ENCODE results near the gene EFNA3.

Gene EFNA3, protein sequence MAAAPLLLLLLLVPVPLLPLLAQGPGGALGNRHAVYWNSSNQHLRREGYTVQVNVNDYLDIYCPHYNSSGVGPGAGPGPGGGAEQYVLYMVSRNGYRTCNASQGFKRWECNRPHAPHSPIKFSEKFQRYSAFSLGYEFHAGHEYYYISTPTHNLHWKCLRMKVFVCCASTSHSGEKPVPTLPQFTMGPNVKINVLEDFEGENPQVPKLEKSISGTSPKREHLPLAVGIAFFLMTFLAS

GRCh38 chr1:155078469-155079209 lies at the start of gene EFNA3:
Gene EFNA3, plus strand, starts transcription at chr1:155078837. Its CDS starts 105 bp downstream, at chr1:155078942.
- peak; percentile 28 for DNase-seq

DNA sequence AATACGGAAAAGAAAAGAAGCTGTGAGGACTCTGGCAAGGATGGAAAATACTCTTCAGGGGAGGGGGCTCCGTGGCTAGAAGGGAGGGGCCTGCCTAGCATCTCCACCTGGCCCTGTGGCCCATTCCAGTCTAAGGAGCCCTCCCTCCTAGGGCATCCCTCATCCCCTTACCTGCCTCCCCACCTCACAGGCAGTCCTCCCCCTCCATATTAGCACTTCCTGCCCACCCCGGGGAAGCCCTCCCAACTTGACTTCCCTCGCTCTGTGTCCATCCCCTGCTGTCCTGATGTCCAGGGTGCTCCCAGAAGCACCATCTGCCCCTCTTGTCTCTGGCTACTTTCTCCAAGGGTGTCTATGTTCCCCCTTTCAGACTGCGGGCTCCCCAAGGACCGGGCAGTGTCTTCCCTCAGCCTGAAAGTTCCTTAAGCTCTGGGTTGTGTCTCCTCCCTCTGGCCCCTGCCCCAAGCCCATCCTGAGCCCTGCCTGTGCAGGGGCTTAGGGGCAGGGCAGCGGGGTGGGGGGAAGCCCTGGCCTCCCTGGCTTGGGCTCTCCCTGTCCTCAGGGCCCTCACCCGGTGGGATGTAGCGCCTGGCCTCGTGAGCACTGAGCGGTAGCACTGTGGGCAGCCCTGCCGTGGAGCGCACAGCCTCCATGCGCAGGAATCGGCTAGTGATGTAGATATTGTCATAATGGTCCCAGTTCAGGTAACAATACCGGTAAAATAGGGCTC lies 49.0 kb upstream of the EFNA3 start:
- no peak for DNase-seq

DNA sequence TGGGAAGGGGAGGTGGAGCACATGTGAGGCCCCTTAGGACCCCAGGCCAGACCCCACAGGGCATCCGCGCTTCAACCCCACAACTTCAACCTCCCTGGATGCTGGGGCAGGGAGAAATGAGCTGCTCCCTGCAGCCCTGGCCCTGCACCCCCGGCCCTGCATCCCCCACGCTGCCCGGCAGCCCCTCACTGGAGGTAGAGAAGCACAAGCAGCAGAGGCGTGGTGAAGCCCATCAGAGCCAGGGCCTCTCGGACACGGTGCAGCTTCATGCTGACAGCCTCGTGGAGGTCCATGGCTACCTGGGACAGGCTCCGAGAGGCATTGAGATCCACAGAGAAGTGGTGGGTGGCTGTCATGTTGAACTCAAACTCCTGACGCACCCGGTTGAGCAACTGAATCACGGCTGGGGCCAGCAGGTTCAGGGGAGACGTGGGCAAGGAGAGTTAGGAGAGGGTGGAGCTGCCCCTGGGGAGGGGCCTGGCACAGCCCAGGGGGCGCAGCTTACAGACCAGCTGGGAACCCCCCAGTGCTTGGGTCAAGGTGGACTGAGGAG lies 48.3 kb upstream of the EFNA3 start:
- DNase-seq: no peak

DNA sequence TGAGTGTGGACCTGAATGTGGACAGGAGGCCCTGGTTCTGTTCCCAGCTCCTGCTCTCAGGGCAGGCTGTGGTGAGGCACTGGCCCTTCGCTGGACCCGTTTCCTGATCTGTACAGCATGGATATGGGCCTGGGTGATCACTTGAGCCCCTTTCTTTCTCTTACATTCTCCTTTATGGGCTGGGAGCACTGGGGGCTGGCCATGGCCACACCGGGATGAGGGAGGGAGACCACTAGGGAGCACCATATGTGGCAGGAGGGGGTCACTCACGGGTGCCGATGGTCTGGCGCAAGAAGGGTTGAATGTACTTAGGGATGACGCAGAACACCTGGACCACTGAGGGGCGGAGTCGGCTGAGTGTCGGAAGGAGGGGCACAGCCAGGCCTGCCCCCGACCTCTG lies 47.7 kb upstream of the EFNA3 start:
- DNase-seq: no peak

DNA sequence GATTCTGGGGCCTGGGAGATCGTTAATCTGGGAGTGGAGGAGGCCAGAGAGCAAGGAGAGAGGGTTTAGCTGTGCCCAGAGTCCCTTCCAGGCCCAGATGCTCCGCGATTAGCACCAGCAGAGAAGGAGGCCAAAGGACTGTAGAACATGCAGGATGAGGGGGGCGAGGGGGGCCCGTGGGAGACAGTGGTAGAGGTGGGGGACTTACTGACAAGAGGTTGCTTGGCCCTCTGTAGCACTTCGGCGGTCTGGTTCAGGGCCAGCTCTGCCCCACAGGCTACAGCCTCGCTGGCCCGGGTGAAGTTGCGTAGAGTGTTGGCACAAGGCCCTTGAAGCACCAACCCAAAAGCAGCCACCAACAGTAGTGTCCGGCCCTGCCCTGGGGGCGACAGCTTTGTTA lies 45.8 kb upstream of the EFNA3 start:
- no peak for DNase-seq

DNA sequence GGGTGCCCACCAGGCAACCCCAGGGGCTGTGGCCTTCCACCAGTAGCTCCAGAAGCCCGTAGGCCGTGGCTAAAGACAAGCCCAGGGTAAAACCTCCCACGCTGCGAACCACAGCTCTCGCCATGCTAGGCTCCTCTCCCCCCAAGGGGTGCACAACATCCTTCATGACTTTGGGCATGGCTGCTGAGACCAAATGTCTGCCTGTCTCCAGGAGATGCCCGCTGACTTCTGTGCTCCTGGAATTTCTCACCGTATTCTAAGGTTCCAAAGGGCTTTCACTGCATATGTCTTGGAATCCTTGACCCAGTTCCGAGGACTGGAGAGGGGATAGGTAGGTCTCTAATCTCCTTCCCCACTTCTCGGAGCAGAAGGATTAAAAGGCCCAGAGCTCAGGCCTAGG lies 45.1 kb upstream of the EFNA3 start, which contains the start of the genes DCST1 and DCST2:
TSS of gene DCST1 (plus strand) at position 301 of the 400 bp plus-strand sequence. CDS start 213 bp downstream, outside the sequence.
TSS of gene DCST2 (minus strand) at position 258 of the 400 bp plus-strand sequence. CDS start at position 178, 80 bp downstream.
- DNase-seq: no peak

- DNase-seq: no peak
These were observed 44.1 kb upstream of the EFNA3 start for GRCh38 chr1:155034318-155035208.

DNA sequence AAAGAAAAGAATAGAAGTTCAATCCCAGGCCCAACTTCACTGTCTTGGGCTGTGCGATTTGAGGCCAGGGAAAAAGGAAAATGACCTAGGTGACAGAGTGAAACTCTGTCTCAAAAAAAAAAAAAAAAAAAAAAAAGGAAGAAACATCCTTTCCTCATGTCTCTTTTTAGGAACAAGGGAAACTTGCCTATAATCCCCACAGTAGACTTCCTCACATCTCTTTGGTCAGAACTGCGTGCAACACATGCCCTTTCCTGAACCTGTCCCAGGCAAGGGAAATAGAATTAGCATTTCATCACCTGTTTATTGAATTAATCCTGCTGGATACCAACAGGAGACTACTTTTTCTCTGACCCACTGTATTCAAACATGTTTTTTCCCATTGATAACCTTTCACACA lies 42.7 kb upstream of the EFNA3 start:
- DNase-seq: no peak

DNA sequence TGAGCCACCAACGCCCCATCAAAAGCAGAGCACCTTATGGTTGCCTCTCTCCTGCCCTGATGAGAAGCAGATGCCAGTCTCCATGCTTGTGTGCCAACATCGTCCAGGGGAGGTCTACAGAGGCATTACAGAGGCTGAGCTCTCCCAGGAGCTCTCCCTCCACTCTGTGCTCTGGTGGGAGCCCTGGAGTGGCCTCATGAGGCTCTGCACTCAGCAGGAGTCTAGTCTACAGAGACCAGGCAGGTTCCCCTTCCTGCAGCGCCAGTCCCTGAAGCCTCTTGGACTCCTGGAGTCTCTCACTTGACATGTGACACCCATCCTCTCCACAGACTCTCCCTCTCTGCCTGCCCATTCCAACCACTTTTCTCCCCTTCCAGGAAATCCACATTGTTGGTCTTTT lies 41.6 kb upstream of the EFNA3 start:
- DNase-seq: no peak

DNA sequence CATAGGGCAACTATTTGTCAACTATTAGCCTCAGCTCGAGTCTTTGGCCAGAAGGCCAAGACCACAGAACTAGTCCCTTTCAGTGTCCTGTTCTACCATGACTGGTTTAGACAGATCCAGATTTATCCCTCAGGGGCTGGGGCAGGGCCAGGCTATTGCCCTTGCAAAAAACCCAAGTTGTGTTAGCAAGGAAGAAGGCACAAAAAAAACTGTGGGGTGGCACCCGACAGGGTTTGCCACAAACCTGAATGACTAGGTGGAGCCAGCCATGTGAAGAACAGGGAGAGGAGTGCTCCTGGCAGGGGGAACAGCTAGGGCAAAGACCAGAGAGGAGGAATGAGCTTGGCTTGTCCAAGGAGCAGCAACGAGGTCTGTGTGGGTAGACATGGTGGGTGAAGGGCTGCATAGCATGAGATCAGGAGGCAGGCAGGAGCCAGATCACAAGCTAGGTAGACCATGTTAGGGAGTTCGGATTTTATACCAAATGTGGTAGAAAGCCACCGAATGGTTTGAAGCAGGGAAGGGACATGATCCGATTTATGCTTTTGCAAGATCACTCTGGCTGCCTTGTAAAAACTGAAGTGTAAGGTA lies 40.7 kb upstream of the EFNA3 start:
- DNase-seq: no peak

DNA sequence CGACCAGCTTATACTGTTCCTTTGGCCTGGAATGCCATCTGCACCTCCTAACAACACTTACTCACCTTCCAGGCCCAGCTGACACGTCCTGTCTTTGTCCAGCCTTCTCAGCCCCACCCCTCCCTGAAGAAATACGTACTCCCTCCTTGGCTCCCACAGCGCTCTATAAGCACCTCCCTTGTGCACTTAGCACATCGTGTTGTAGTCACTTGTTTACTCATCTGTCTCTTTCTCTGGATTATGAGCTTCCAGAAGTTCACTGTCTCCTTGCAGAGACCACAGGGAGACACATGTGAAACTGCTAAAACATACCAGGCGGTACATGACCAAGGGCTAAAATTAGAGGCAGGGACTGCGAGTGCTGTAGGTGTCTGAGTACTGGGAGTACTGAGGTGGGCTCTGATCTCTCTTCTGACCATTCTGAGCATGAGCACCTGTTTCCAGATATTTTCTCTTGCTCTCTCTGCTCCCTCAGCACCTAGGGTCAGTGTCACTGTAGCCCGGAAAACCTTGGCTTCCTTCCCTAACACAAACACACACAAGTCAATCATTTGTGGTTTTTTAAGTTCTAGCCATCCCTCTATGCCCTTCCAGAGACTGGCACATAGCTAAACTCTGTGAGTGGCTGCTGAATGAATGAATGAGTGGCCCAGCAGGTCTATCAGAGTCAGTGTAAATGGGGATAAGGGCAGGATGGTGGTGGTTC lies 39.9 kb upstream of the EFNA3 start:
- DNase-seq: no peak

GRCh38 chr1:155039308-155039669 lies 39.3 kb upstream of the EFNA3 start:
- no peak for DNase-seq

DNA sequence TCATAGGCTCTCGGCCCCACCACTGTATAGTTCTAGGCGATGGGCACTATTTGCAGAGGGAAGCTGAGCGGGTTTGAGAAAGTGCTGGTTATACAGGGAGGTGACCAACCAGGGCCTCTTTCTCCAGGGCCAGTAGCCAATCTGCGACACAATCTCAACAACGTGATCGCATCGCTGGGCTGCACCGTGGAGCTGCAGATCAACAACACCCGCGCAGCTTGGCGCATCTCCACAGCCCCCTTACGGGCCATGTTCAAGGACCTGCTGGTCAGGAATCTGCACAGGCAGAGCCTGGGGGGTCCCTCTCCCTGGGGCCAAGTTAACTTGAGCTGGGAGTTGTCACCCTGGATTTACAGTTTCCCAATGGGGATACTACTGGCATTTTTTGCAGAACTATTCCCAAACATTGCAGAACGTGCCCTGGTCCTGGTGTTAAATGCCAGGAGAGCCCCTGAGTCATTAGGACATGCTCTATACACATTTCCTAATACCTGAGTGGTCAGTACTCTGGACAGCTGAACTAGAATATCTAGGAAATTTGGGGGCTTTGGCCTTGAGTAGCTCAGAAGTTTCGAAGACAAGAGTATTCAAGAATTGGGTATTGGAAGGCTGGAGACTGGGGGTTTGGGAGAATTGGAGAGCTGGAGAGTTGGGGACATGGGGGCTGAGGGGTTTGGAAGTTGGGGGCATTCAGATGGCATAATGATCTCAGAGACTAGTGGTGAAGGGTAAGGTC lies 38.1 kb upstream of the EFNA3 start:
- DNase-seq: no peak

DNA sequence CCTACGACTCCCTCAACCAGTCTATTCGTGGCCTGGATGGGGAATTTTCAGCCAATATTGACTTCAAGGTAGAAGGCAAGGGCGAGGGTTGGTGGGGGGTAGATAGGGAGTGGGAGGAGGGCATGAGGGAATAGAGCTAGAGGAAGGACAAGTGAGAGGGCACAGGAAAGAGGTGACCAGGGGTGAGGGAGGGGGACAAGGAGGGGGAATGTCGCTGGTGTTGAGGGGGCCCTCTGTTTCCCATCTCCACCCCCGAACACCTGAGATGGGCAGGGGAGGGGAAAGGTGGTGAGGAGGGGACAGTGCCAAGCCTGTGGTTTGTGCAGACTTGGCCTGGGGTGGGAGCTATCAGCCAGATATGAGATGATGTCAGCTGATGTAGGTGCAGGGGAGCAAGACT lies 35.8 kb upstream of the EFNA3 start:
- no peak for DNase-seq

- DNase-seq: no peak
These were observed 35.3 kb upstream of the EFNA3 start for GRCh38 chr1:155043301-155043702.

GRCh38 chr1:155043793-155044192 lies 34.8 kb upstream of the EFNA3 start:
- DNase-seq: no peak

GRCh38 chr1:155044365-155044764 lies 34.3 kb upstream of the EFNA3 start:
- no peak for DNase-seq

GRCh38 chr1:155044812-155045657 lies 33.6 kb upstream of the EFNA3 start:
- DNase-seq: peak; percentile 50
